Kasumi-1 (cell line): ENCODE results near the gene ACSM5.
"Not testable (repeated sequence)": the region's sequence is repeated elsewhere in the genome, so short reads cannot be mapped to it uniquely, and the experiment has no call there.

ENCODE experiments used
- DNase-seq, 2 experiments: peaks; one replicate each; lab custom pipeline; 2025; lab: John Stamatoyannopoulos, UW

ACSM5 gene

GRCh38 chr16:20398603-20399002 is 10.7 kb upstream of the ACSM5 start:
- no peak for DNase-seq

- DNase-seq, result no peak
Observed at GRCh38 chr16:20399185-20399584, 10.1 kb upstream of the ACSM5 start.

DNA sequence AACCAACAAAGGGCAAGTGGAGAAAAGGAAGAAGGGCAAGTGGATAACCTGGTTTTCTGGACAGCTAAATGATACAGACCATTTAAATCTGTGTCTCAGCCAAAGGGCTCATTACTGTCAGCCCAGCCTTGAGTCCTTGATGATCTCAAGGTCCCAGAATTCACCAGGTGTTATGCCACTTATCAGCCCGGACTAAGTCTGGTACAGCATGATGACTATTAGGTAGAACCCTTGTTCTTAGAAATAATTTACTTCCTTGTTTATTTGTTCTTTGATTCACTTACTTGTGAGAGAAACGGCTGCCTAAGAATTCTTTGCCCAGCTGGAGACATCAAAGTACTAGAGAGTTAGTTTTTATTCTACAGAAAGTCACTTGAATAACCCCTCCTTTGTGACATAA is 8.3 kb upstream of the ACSM5 start:
- DNase-seq, result no peak

DNA sequence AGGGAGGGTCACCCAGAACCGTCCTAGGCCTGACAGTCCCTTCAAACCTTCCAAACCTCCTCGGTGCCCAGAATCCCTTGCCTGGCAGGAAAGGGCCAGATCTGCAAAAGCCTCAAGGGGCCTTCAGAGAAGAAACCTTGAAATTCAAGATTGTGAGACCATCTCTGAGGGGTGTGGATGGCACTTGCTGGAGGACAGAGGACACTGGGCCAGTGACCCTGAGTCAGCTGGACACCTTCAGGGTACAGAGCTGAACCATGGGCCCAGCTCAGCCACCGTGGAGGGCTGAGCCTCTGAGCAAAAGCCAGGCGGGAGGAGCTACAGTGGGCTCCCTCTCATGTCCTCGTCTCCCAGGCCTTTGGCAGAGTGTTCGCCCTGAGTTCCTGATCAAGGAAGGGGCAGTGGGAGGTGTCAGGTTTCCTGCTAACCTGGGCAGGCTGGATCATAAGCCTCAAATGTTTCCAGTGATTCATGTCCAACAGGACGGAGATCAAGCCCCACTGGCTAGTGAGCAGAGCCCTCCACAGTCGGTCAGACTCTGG is 7.8 kb upstream of the ACSM5 start:
- DNase-seq, result no peak

GRCh38 chr16:20402651-20403050 is 6.7 kb upstream of the ACSM5 start:
- DNase-seq, result no peak

DNA sequence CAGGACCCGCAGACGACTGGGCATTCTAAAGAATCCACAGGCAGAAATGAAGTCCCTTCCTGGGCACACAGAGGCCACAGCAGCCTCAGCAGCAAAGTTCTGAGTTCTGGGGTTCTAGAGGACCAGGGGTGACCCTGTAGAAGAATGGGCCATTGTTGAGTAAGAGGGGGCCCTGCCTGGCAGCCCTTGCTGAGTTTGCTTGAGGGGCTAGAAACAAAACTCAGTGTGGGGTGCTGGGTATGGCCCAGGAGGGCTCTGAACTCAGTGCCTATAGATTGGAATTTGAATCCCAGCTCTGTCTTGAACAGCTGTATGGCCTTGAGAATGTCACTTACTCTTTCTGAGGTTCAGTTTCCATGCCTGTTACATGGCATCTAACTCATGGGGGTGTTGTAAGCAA is 4.7 kb upstream of the ACSM5 start, which contains the start of gene PDILT:
PDILT (minus strand) TSS at position 101 of the 400 bp plus-strand sequence. CDS start 5,437 bp downstream, outside the sequence.
- no peak for DNase-seq

DNA sequence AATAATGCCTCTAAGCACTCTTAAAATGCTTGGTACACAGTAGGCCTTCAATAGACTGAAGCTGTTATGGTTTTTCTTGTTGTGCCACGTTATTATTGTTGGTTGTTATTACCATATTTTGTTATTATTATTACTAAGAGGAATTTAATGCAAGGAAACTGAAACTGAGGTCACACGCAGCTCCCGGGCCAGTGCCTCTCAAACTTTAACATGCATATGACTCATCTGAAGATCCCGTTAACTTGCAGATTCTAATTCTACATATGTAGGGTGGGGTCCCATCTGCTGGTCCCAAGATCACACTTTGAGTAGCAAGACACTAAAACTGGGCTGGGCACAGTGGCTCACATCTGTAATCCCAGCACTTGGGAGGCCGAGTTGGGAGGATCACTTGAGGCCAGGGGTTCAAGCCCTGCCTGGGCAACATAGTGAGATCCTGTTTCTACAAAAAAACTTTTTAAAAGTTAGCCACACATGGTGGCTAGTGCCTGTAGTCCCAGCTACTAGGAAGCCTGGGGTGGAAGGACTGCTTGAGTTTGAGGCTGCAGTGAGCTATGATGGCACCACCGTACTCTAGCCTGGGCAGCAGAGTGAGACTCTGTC is 888 bp downstream of the ACSM5 start:
- no peak for DNase-seq

DNA sequence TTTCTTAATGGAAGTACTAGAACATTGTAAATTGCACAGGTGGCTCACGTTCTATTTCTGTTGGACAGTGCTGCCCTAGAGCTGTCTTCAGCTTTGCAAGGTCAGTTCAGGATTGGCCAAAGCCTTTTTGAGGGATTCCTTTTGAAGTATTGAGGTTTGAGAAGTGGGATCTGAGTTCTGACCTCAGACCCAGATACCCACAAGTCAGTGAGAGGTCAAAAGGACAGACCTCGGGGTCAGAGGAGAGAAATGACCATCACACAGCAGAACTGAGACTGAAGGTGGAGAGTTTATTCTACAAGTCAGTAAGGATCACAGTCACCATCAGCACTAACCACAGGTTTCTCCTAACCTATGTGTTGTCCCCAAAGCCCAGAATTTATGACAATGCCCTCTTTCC is 1.7 kb downstream of the ACSM5 start:
- DNase-seq, result no peak

GRCh38 chr16:20415541-20415940 is 6.2 kb downstream of the ACSM5 start:
- no peak for DNase-seq

- not testable (repeated sequence) for DNase-seq
Observed at GRCh38 chr16:20419093-20419492, 9.8 kb downstream of the ACSM5 start.

DNA sequence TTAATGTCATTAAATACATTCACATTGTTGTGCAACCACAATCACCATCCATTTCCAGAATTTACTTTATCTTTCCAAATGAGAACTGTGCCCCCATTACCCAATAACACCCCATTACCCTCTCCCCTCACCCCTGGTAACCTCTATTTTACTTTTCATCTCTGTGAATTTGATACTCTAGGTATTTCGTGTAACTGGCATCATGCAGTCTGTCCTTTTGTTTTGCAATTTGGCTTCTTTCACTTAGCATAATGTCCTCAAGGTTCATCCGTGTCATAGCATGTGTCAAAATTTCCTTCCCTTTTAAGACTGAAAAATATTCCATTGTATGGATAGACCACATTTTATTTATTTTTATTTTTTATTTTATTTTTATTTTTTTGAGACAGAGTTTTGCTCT is 12.4 kb downstream of the ACSM5 start:
- DNase-seq, result not testable (repeated sequence)

DNA sequence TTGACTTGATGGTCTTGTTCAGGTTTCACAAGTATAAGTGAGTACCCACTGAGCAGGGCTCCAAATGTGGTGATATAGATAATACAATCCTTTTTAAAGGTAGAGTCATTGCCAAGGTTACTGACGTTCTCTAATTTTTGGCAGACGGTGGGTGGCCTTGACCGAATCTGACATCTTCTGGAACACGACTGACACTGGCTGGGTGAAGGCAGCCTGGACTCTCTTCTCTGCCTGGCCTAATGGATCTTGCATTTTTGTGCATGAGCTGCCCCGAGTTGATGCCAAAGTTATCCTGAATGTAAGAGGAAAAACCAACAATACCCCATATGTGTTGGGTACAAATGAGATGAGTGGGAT is 14.4 kb downstream of the ACSM5 start:
- not testable (repeated sequence) for DNase-seq

- DNase-seq, result no peak
Observed at GRCh38 chr16:20424129-20424866, 15.0 kb downstream of the ACSM5 start.

DNA sequence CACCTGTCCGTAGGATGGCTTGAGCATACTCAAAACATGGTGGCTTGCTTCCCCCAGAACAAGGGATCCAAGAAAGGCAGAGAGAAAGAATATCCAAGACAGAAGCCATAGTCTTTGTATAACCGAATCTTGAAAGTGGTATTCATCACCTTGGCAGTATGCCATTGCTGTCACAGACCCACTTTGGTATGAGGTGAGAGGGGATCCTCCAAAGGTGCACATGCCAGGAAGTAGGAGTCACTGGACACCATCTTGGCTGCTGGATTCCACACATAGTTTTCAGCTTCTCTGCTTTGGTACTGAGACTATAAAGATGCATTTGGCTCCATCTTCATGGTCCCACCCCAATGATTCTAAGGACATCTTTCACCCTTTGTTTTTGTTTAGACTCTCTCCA is 18.1 kb downstream of the ACSM5 start:
- not testable (repeated sequence) for DNase-seq

DNA sequence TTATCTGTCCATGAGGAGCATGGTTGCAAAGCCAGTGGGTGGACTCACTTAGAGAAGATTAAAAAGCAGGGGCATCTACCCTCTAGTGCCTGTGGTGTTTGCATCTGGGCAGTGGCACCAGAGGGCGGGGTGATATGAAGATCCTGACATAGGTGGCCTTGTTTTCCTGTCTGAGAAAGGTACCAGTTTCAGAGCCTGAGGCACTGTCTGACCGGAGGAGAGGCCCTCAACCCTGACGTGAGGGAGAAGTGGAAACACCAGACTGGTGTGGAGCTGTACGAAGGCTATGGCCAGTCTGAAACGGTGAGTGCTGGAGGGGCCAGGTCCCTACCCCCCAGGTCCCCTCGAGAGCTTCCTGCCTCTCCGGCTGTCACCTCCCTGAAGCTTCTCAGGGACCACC is 20.2 kb downstream of the ACSM5 start:
- not testable (repeated sequence) for DNase-seq

- DNase-seq, result not testable (repeated sequence)
Observed at GRCh38 chr16:20430480-20430879, 21.1 kb downstream of the ACSM5 start.

DNA sequence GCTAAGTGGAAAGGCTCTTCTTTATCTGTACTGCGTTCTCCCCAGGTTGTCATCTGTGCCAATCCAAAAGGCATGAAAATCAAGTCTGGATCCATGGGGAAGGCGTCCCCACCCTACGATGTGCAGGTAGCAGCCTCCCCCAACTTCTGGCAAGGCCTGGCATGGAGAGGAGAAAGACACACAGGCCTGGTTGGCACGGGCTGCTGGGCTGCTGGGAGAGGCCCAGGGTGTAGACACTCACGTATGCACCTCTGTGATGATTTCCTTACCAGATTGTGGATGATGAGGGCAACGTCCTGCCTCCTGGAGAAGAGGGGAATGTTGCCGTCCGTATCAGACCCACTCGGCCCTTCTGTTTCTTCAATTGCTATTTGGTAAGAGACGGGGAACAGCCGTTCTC is 21.6 kb downstream of the ACSM5 start:
- no peak for DNase-seq

- not testable (repeated sequence) for DNase-seq
Observed at GRCh38 chr16:20438950-20439349, 29.6 kb downstream of the ACSM5 start.

DNA sequence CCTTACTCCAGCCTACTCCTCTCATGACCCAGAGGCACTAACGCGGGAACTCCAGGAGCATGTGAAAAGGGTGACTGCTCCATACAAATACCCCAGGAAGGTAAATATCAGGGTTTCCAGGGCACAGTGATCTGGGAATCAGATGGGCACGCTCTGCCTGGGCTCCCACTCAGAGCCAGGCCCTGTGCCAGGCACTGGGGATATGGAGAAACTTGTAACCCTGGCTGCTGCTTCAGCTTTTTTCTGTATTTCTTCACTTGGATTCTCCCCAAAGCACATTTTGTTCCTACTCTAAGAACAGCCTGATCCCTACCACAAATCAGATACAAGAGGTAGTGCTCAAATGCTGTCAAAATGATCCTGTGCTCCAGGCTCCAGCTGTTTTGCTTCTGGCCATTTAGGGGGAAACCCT is 30.5 kb downstream of the ACSM5 start:
- not testable (repeated sequence) for DNase-seq

DNA sequence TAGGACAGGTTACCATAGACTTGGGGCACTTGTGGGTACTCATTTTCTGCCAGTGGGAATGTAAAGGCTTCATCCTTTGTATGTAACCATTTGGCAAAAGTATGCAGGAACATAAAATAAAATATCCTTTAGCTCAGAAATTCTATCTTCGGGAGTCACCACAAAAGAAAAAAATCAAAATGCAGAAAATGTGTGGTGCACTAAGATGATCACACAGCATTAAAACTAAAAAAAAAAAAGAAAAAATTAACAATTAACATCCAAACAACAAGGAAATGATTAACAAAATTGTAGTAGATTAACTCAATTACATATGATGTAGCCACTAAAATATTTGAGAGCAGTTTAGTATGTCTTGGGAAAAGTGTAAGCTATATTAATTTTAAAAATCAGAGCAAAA is 31.4 kb downstream of the ACSM5 start:
- not testable (repeated sequence) for DNase-seq

GRCh38 chr16:20441191-20441590 is 31.9 kb downstream of the ACSM5 start:
- no peak for DNase-seq

- DNase-seq, result not testable (repeated sequence)
Observed at GRCh38 chr16:20441859-20442258, 32.5 kb downstream of the ACSM5 start.

GRCh38 chr16:20446652-20447393 is 37.5 kb downstream of the ACSM5 start:
- DNase-seq, result not testable (repeated sequence)
